HepG2 (cell line): ENCODE results near the gene SELENOW. TPM values are rescaled to one million over a fixed set of nuclear protein-coding genes. Genes with fewer than 3 reads are reported as not detected.
A peak's percentile ranks its signal among the peaks of the same experiment; 100 is the strongest.

Source experiments
- NBN ChIP-seq: fragments of 450-650 bp; conservative IDR thresholded peaks from 2 replicates; pipeline ENCODE4 v1.6.1; 2017
- NFATC3 ChIP-seq: sonication (generic); formaldehyde crosslinking; IDR thresholded peaks from 2 replicates; pipeline ENCODE4 v1.5.1; 2020; ENCODE audit warnings: mild to moderate bottlenecking, missing genetic modification reagents
- NFKB2 ChIP-seq: sonication (generic); formaldehyde crosslinking; IDR thresholded peaks from 2 replicates; pipeline ENCODE4 v1.4.0; 2020; ENCODE audit warnings: missing genetic modification reagents, borderline replicate concordance
- ZFP36 ChIP-seq: fragments of 150-350 bp; IDR thresholded peaks from 2 replicates; pipeline ENCODE4 v1.6.1; 2018; ENCODE audit warnings: borderline replicate concordance, low read length, low read depth; ENCODE audit not compliant: partially characterized antibody
- ZFP82 ChIP-seq: sonication (generic); formaldehyde crosslinking; IDR thresholded peaks from 2 replicates; pipeline ENCODE4 v1.5.1; 2020; ENCODE audit warnings: mild to moderate bottlenecking, missing genetic modification reagents, borderline replicate concordance
- ZNF317 ChIP-seq: sonication (generic); formaldehyde crosslinking; IDR thresholded peaks from 2 replicates; pipeline ENCODE4 v1.5.0; 2020; ENCODE audit warnings: mild to moderate bottlenecking, missing genetic modification reagents
- ZNF331 ChIP-seq: sonication (generic); formaldehyde crosslinking; IDR thresholded peaks from 2 replicates; pipeline ENCODE4 v1.4.0; 2020; ENCODE audit warnings: missing genetic modification reagents
- ZNF792 ChIP-seq: IDR thresholded peaks from 2 replicates; pipeline ENCODE4 v1.6.1; 2016
- ZSCAN21 ChIP-seq: sonication (generic); formaldehyde crosslinking; IDR thresholded peaks from 2 replicates; pipeline ENCODE4 v1.8.0; 2022; ENCODE audit warnings: mild to moderate bottlenecking, missing genetic modification reagents, moderate library complexity, borderline replicate concordance
- polyA plus RNA-seq, 8 experiments: library from polyadenylated mRNA; depleted of rRNA in 3 of 8; stranded (reverse) in 7 of 8; unstranded in 1 of 8; fragments of >200 nt; fragmentation: Illumina TruSeq in 4 of 8; extraction: Trizol in 4 of 8; gene quantifications; 2 replicates each; pipeline versions ENCODE4 v1.2.1 to v1.2.3, GENCODE V29; 2011 to 2016; ENCODE audit warnings: low read depth in 4 of 8, missing spikeins in 1 of 8, mixed read lengths in 1 of 8; ENCODE audit not compliant: insufficient read depth in 1 of 8
- total RNA-seq, 5 experiments: library from RNA; depleted of rRNA; stranded (reverse); fragments of >200 nt; fragmentation: Illumina TruSeq; extraction: Trizol; gene quantifications; 2 replicates each; pipeline ENCODE4 v1.2.3, GENCODE V29; 2016; ENCODE audit warnings: low read depth in 1 of 5
- TF ChIP-seq, protein P1 (sequence below): sonication (generic); formaldehyde crosslinking; IDR thresholded peaks from 2 replicates; pipeline ENCODE4 v1.9.0; 2022; ENCODE audit warnings: missing genetic modification reagents, mild to moderate bottlenecking, borderline replicate concordance
- TF ChIP-seq, protein P2 (sequence below): IDR thresholded peaks from 2 replicates; pipeline ENCODE4 v1.6.1; 2016; ENCODE audit warnings: low read depth, borderline replicate concordance
- TF ChIP-seq, protein P3 (sequence below): sonication (generic); formaldehyde crosslinking; IDR thresholded peaks from 2 replicates; pipeline ENCODE4 v1.4.0; 2020; ENCODE audit warnings: mild to moderate bottlenecking, low read depth, missing genetic modification reagents
- TF ChIP-seq, protein P4 (sequence below): sonication (generic); formaldehyde crosslinking; IDR thresholded peaks from 2 replicates; pipeline ENCODE4; 2020; ENCODE audit warnings: missing genetic modification reagents, mild to moderate bottlenecking, borderline replicate concordance

The SELENOW gene
- total and polyA plus RNA-seq, 2 of the 13 experiments (the other 11 are each of a cell fraction or from before 2014, with no cell fraction given), result 50.3 to 64.7 TPM

DNA sequence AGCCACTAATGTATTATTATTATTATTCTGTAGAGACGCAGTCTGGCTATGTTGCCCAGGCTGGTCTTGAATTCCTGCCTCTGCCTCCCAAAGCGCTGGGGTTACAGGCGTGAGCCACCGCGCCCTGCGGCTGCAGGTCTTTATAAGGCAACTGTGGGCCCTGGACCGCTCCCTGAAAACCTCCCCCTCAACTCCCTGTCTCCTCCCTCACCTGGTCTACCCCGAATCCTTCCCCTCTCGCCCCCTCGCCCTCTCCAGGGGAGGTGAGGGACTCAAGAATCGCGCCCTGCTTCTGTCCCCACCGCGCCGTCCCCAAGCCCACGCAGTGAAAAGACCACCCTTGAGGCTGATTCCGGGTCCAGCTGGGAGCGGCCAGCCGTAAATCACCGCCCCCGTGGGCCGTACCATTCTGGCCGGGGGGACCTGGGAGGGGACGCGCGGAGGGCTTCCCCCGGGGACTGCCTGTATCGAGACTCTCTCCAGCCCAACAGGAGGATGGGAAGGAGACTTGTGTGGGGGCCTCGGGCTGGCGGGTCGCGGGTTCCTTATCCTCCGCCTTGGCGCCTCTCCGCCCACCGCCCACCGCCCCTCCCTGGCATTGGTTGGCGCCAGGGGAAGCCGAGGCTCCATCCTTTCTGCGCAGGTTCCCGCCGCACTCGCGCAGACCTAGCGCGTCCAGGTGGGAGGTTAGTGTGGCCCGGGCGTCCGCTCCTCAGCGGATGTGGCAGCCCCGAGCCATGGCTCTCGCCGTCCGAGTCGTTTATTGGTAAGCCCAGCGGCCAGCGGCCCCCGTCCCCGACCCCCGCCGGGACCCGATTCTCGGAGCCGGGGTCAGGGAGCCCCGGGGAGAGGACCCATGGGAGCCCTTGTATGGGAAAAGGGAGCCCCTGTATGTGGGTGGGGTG, at the start of gene SELENOW (continued):
- TF ChIP-seq, protein P1, sequence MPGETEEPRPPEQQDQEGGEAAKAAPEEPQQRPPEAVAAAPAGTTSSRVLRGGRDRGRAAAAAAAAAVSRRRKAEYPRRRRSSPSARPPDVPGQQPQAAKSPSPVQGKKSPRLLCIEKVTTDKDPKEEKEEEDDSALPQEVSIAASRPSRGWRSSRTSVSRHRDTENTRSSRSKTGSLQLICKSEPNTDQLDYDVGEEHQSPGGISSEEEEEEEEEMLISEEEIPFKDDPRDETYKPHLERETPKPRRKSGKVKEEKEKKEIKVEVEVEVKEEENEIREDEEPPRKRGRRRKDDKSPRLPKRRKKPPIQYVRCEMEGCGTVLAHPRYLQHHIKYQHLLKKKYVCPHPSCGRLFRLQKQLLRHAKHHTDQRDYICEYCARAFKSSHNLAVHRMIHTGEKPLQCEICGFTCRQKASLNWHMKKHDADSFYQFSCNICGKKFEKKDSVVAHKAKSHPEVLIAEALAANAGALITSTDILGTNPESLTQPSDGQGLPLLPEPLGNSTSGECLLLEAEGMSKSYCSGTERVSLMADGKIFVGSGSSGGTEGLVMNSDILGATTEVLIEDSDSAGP (CRISPR knock-in tag), result peak; percentile 79; the same call in 1 of the 2 replicates
- TF ChIP-seq ZNF792 (CRISPR knock-in tag) (peak; percentile 32; the same call in 1 of the 2 replicates), NFKB2 (CRISPR knock-in tag) (peak; percentile 87; the same call in 1 of the 2 replicates), ZFP36 (no peak), ZFP82 (no peak), ZNF331 (CRISPR knock-in tag) (peak; percentile 71), NFATC3 (no peak), NBN (no peak), ZNF317 (CRISPR knock-in tag) (peak; percentile 56; the same call in 1 of the 2 replicates), ZSCAN21 (CRISPR knock-in tag) (peak; percentile 63; the same call in 1 of the 2 replicates)
- TF ChIP-seq, protein P2, sequence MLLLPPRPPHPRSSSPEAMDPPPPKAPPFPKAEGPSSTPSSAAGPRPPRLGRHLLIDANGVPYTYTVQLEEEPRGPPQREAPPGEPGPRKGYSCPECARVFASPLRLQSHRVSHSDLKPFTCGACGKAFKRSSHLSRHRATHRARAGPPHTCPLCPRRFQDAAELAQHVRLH (CRISPR knock-in tag), result peak; percentile 58
- TF ChIP-seq, protein P3, sequence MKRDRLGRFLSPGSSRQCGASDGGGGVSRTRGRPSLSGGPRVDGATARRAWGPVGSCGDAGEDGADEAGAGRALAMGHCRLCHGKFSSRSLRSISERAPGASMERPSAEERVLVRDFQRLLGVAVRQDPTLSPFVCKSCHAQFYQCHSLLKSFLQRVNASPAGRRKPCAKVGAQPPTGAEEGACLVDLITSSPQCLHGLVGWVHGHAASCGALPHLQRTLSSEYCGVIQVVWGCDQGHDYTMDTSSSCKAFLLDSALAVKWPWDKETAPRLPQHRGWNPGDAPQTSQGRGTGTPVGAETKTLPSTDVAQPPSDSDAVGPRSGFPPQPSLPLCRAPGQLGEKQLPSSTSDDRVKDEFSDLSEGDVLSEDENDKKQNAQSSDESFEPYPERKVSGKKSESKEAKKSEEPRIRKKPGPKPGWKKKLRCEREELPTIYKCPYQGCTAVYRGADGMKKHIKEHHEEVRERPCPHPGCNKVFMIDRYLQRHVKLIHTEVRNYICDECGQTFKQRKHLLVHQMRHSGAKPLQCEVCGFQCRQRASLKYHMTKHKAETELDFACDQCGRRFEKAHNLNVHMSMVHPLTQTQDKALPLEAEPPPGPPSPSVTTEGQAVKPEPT (CRISPR knock-in tag), result 0 out of 2 replicates have a peak, but pooled peaks have one; percentile 63
- TF ChIP-seq, protein P4, sequence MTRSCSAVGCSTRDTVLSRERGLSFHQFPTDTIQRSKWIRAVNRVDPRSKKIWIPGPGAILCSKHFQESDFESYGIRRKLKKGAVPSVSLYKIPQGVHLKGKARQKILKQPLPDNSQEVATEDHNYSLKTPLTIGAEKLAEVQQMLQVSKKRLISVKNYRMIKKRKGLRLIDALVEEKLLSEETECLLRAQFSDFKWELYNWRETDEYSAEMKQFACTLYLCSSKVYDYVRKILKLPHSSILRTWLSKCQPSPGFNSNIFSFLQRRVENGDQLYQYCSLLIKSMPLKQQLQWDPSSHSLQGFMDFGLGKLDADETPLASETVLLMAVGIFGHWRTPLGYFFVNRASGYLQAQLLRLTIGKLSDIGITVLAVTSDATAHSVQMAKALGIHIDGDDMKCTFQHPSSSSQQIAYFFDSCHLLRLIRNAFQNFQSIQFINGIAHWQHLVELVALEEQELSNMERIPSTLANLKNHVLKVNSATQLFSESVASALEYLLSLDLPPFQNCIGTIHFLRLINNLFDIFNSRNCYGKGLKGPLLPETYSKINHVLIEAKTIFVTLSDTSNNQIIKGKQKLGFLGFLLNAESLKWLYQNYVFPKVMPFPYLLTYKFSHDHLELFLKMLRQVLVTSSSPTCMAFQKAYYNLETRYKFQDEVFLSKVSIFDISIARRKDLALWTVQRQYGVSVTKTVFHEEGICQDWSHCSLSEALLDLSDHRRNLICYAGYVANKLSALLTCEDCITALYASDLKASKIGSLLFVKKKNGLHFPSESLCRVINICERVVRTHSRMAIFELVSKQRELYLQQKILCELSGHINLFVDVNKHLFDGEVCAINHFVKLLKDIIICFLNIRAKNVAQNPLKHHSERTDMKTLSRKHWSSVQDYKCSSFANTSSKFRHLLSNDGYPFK (CRISPR knock-in tag), result 0 out of 2 replicates have a peak, but pooled peaks have one; percentile 46
